CD14-positive monocyte (primary cell): ENCODE results near the gene PSMB2. TPM values are rescaled to one million over a fixed set of nuclear protein-coding genes. Genes with fewer than 3 reads are reported as not detected.

Experiments used
- DNase-seq, 3 donors: peaks; one replicate each; pipeline ENCODE4 v3.0.0-alpha.2; 2011 to 2022
- H2AFZ ChIP-seq: 2 replicates; pipeline ENCODE4 v1.6.0; 2012; ENCODE audit warnings: mild to moderate bottlenecking, low read depth, low read length, inconsistent platforms; ENCODE audit not compliant: insufficient read depth, poor library complexity, severe bottlenecking
- H3K27ac ChIP-seq, 2 donors: 1 replicate in 1 of 2; 2 replicates in 1 of 2; pipeline ENCODE4 v1.5.1; 2012 to 2013; ENCODE audit warnings: low read length in 2 of 2, control low read depth in 1 of 2, inconsistent platforms in 1 of 2, low read depth in 1 of 2, mild to moderate bottlenecking in 1 of 2
- H3K27me3 ChIP-seq, 2 donors: one replicate each; pipeline versions ENCODE4 v1.6.0 to v1.6.1; 2011 to 2013; ENCODE audit warnings: low read length in 2 of 2; ENCODE audit not compliant: control insufficient read depth in 2 of 2, insufficient read depth in 2 of 2
- H3K36me3 ChIP-seq, 2 donors: replicated peaks in 1 of 2; 1 replicate in 1 of 2; 2 replicates in 1 of 2; pipeline versions ENCODE4 v1.5.1 to v1.6.1; 2012 to 2013; ENCODE audit warnings: low read length in 2 of 2, control low read depth in 1 of 2, inconsistent platforms in 1 of 2, mild to moderate bottlenecking in 1 of 2; ENCODE audit not compliant: insufficient read depth in 2 of 2, control insufficient read depth in 1 of 2
- H3K4me1 ChIP-seq, 2 donors: 1 replicate in 1 of 2; 2 replicates in 1 of 2; pipeline versions ENCODE4 v1.5.1 to v1.6.1; 2012 to 2013; ENCODE audit warnings: low read length in 2 of 2, control low read depth in 1 of 2, inconsistent platforms in 1 of 2, mild to moderate bottlenecking in 1 of 2, moderate library complexity in 1 of 2; ENCODE audit not compliant: insufficient read depth in 2 of 2, control insufficient read depth in 1 of 2
- H3K4me2 ChIP-seq: replicated peaks from 2 replicates; pipeline ENCODE3; 2012; ENCODE audit warnings: low read length, moderate library complexity, mild to moderate bottlenecking; ENCODE audit not compliant: poor library complexity, severe bottlenecking; ENCODE audit errors: extremely low read depth
- H3K4me3 ChIP-seq, 3 experiments: fragments of 200-600 bp in 1 of 3; sonication (generic) in 1 of 3; replicated peaks in 1 of 3; 1 replicate in 2 of 3; 2 replicates in 1 of 3; pipeline ENCODE4 v1.5.1; 2011 to 2013; ENCODE audit warnings: low read length in 3 of 3, mild to moderate bottlenecking in 3 of 3, control low read depth in 2 of 3, low read depth in 2 of 3, inconsistent platforms in 1 of 3, moderate library complexity in 1 of 3
- H3K79me2 ChIP-seq: 2 replicates; pipeline ENCODE4 v1.6.0; 2012; ENCODE audit warnings: mild to moderate bottlenecking, control low read depth, inconsistent platforms, low read length, moderate library complexity; ENCODE audit not compliant: insufficient read depth
- H3K9ac ChIP-seq: 2 replicates; pipeline ENCODE4 v1.6.0; 2017; ENCODE audit warnings: low read length, mild to moderate bottlenecking; ENCODE audit not compliant: insufficient read depth, poor library complexity, severe bottlenecking
- H3K9me3 ChIP-seq, 2 donors: replicated peaks in 1 of 2; 1 replicate in 1 of 2; 2 replicates in 1 of 2; pipeline versions ENCODE4 v1.5.1 to v1.6.1; 2012 to 2013; ENCODE audit warnings: low read length in 2 of 2, control low read depth in 1 of 2; ENCODE audit not compliant: control insufficient read depth in 1 of 2, insufficient read depth in 1 of 2
- H4K20me1 ChIP-seq: 2 replicates; pipeline ENCODE4 v1.6.0; 2012; ENCODE audit warnings: mild to moderate bottlenecking, low read length, control low read depth, moderate library complexity; ENCODE audit not compliant: insufficient read depth
- H3K27ac Mint-ChIP-seq, 7 donors: one replicate each; pipeline ENCODE4 v1.8.0; 2020; ENCODE audit warnings: mild to moderate bottlenecking in 7 of 7, mixed read lengths in 7 of 7, moderate library complexity in 6 of 7, inconsistent platforms in 2 of 7
- H3K27me3 Mint-ChIP-seq, 3 donors: one replicate each; pipeline ENCODE4 v1.8.0; 2021 to 2022; ENCODE audit warnings: low read depth in 3 of 3, mild to moderate bottlenecking in 3 of 3, mixed read lengths in 3 of 3, moderate library complexity in 3 of 3, inconsistent platforms in 1 of 3
- H3K36me3 Mint-ChIP-seq, 2 donors: one replicate each; pipeline ENCODE4 v1.8.0; 2020; ENCODE audit warnings: mixed read lengths in 2 of 2, inconsistent platforms in 1 of 2, mild to moderate bottlenecking in 1 of 2
- H3K4me1 Mint-ChIP-seq: one replicate; pipeline ENCODE4 v1.8.0; 2020; ENCODE audit warnings: mild to moderate bottlenecking, mixed read lengths
- H3K4me3 Mint-ChIP-seq, 2 donors: one replicate each; pipeline ENCODE4 v1.8.0; 2020; ENCODE audit warnings: mild to moderate bottlenecking in 2 of 2, mixed read lengths in 2 of 2, moderate library complexity in 1 of 2
- H3K9me3 Mint-ChIP-seq, 7 donors: one replicate each; pipeline ENCODE4 v1.8.0; 2020 to 2022; ENCODE audit warnings: mixed read lengths in 7 of 7, mild to moderate bottlenecking in 6 of 7, moderate library complexity in 6 of 7, inconsistent platforms in 2 of 7
- WGBS: methylation state at CpG from one replicate; pipeline ENCODE4 v1.1.5; 2013; ENCODE audit warnings: missing lambda C conversion rate; ENCODE audit not compliant: insufficient coverage; 5-methylcytosine and 5-hydroxymethylcytosine counted together
- intact Hi-C, 2 donors: fragments of 100-400 bp; cut with micrococcal nuclease; formaldehyde crosslinking; loops; one replicate each; pipeline versions ENCODE4 v1.15.0 to v1.15.1; 2023
- polyA plus RNA-seq, 3 donors: library from polyadenylated mRNA; depleted of rRNA in 1 of 3; unstranded in 2 of 3; stranded (reverse) in 1 of 3; fragments of 300-500 nt in 2 of 3; fragments of >200 nt in 1 of 3; fragmentation: Illumina TruSeq in 2 of 3; gene quantifications; 1 replicate in 2 of 3; 2 replicates in 1 of 3; pipeline ENCODE4 v1.2.3, GENCODE V29; 2012 to 2021
- TF ChIP-seq, protein P1 (sequence below): fragments of 200-600 bp; IDR thresholded peaks from one replicate; pipeline ENCODE4 v1.8.0; 2022; ENCODE audit warnings: antibody characterized with exemption, mild to moderate bottlenecking

Gene PSMB2
- polyA plus RNA-seq, 3 donors: 27.9 to 84.1 (median 78.6) TPM

DNA sequence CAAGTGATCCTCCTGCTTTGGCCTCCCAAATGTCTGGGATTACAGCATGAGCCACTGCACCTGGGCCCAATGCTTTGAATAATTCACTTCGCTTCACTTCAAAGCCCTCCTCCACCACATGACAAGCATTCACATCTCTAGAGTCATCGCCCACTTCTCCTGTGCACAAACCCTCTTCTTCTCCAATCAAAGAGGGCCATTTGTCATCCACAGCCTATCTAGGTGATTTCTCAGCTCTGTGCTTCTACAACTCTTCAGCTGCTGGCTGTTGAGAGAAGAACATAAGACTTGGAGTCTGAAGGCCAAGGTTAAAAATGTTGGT lies 20.1 kb upstream of the PSMB2 start:
- Mint-ChIP-seq H3K27me3 (peaks cover 4 to 17% (median 5%) of the 10 kb centered on the region in 3 donors), H3K9me3 (peaks cover 0 to 2% (median 0%) of the 10 kb centered on the region in 7 donors), H3K4me3 (no peak overlapping the region), H3K36me3 (no peaks in the 10 kb centered on the region), H3K27ac (peak overlapping the region in 1 of 7 donors; percentile 38), H3K4me1 (no peaks in the 10 kb centered on the region)
- WGBS: 100% methylated on average over 2 of the region's 2 CpGs
- no peak for DNase-seq
- Histone ChIP-seq H3K4me3 (no peak overlapping the region), H2AFZ (no peak overlapping the region), H3K9me3 (no peaks in the 10 kb centered on the region), H3K4me1 (no peaks in the 10 kb centered on the region), H3K79me2 (no peaks in the 10 kb centered on the region), H3K9ac (no peak overlapping the region), H4K20me1 (no peaks in the 10 kb centered on the region), H3K36me3 (no peaks in the 10 kb centered on the region), H3K27me3 (no peaks in the 10 kb centered on the region), H3K27ac (no peak overlapping the region), H3K4me2 (no peak overlapping the region)
- TF ChIP-seq, protein P1, sequence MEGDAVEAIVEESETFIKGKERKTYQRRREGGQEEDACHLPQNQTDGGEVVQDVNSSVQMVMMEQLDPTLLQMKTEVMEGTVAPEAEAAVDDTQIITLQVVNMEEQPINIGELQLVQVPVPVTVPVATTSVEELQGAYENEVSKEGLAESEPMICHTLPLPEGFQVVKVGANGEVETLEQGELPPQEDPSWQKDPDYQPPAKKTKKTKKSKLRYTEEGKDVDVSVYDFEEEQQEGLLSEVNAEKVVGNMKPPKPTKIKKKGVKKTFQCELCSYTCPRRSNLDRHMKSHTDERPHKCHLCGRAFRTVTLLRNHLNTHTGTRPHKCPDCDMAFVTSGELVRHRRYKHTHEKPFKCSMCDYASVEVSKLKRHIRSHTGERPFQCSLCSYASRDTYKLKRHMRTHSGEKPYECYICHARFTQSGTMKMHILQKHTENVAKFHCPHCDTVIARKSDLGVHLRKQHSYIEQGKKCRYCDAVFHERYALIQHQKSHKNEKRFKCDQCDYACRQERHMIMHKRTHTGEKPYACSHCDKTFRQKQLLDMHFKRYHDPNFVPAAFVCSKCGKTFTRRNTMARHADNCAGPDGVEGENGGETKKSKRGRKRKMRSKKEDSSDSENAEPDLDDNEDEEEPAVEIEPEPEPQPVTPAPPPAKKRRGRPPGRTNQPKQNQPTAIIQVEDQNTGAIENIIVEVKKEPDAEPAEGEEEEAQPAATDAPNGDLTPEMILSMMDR: no peak
- intact Hi-C loops: no loop called here

DNA sequence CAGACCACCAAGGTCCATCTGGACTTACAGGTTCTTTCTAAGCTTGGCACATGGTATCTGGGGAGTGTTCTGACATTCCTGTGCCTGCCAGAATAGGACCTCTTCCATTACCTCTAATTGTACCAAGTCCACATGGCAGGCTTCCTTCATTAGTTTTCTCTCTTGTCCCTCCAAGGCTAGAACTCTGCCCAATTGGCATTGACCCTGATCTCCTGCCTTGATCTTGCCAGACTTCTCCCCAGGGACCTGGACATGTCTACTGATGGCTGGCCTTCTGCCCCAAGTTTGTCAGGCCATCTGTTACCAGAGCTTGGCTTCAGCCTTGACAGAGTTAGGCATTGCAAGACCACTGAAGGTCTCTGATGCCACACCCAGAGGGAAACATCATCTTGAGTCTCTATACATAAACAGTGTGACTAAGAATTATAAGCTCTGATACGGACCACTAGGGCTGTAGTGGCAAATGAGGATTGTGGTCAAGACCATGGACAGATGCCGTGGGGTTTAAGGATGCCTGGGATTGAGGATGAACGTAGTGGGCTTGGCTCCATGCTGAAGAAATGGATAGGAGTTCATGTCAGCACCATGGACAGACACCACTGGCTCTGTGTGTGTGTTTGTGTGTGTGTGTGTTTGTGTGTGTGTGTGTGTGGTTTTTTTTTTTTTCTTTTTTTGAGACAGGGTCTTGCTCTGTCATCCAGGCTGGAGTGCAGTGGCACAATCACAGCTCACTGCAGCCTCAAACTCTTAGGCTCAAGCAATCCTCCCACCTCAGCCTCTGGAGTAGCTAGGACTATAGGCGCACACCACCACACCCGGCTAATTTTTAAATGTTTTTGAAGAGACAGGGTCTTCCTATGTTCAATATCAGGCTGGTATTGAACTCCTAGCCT lies 19.5 kb upstream of the PSMB2 start:
- 59% methylated on average over 4 of the region's 5 CpGs for WGBS
- H3K4me1 Mint-ChIP-seq: no peaks in the 10 kb centered on the region

More for the DNA sequence above, 19.5 kb upstream of the PSMB2 start:
- Histone ChIP-seq H3K27ac (no peak overlapping the region), H3K9me3 (no peaks in the 10 kb centered on the region), H3K9ac (no peak overlapping the region), H3K36me3 (no peaks in the 10 kb centered on the region), H2AFZ (no peak overlapping the region), H3K4me3 (no peak overlapping the region), H3K27me3 (no peaks in the 10 kb centered on the region), H3K79me2 (no peaks in the 10 kb centered on the region), H3K4me1 (no peaks in the 10 kb centered on the region), H3K4me2 (no peak overlapping the region), H4K20me1 (no peaks in the 10 kb centered on the region)
- DNase-seq: no peak
- intact Hi-C loops: no loop called here
- Mint-ChIP-seq H3K27me3 (peaks cover 4 to 16% (median 5%) of the 10 kb centered on the region in 3 donors), H3K4me3 (no peak overlapping the region), H3K27ac (no peak overlapping the region), H3K36me3 (no peaks in the 10 kb centered on the region), H3K9me3 (peaks cover 0 to 2% (median 0%) of the 10 kb centered on the region in 7 donors)
- TF ChIP-seq, protein P1: no peak
